K562 (cell line): Measurements from ENCODE around the gene CLCNKB. TPM values are rescaled to one million over a fixed set of nuclear protein-coding genes. Genes with fewer than 3 reads are reported as not detected.
A peak's percentile ranks its signal among the peaks of the same experiment; 100 is the strongest.

ENCODE experiments used
- ATAC-seq: fragments of 200-7000 bp; cut with Tn5 transposase; 3 replicates; pipeline ENCODE4 v1.9.1; 2020; ENCODE audit warnings: moderate library complexity
- BruUV-seq: library from RNA; stranded (reverse); fragments of 400-500 nt; replicated peaks from 2 replicates; lab custom pipeline; 2021; lab: Mats Ljungman, UMichigan
- CTCF ChIA-PET: fragments of 300-600 bp; formaldehyde crosslinking; extraction: SDS; loops from one replicate; lab custom pipeline; 2021; ENCODE audit warnings: low intra/inter-chr PET ratio; lab: Yijun Ruan, JAX
- POLR2A ChIA-PET: fragments of 300-600, 350-650 bp; sonication (Branson Sonifier 250); formaldehyde crosslinking; extraction: SDS; loops from one replicate; lab custom pipeline; 2021; ENCODE audit warnings: antibody characterized with exemption, inconsistent platforms; lab: Yijun Ruan, JAX
- DNase-seq, 4 experiments: peaks; one replicate each; pipeline versions ENCODE4 v3.0.0 to v3.0.0-alpha.2; 2011 to 2018; ENCODE audit warnings: low spot score in 3 of 4, mixed read lengths in 3 of 4; ENCODE audit errors: extremely low read depth in 1 of 4
- FAIRE-seq: peaks from 2 replicates; lab custom pipeline; 2011; peaks lifted over from hg19 to GRCh38; lab: Jason Lieb, UNC
- H2AFZ ChIP-seq: 2 replicates; pipeline ENCODE4 v1.6.0; 2011; ENCODE audit warnings: low read depth, low read length, control low read depth, inconsistent platforms
- H3K27ac ChIP-seq: fragments of 200-600 bp; 3 replicates; pipeline ENCODE4 v1.8.0; 2011; ENCODE audit warnings: low read depth, mild to moderate bottlenecking, control low read depth, inconsistent platforms, low read length, moderate library complexity, mixed read lengths; ENCODE audit errors: extremely low read depth
- H3K27me3 ChIP-seq, 2 experiments: fragments of 300-600 bp in 1 of 2; 2 replicates in 1 of 2; 3 replicates in 1 of 2; pipeline versions ENCODE4 v1.6.0 to v1.8.0; 2011; ENCODE audit warnings: inconsistent platforms in 2 of 2, low read length in 2 of 2, mild to moderate bottlenecking in 1 of 2, mixed read lengths in 1 of 2, moderate library complexity in 1 of 2; ENCODE audit not compliant: control insufficient read depth in 2 of 2, insufficient read depth in 2 of 2
- H3K36me3 ChIP-seq: fragments of 300-600 bp; 3 replicates; pipeline ENCODE4 v1.8.0; 2011; ENCODE audit warnings: mild to moderate bottlenecking, low read length, inconsistent platforms; ENCODE audit not compliant: control insufficient read depth, insufficient read depth
- H3K4me1 ChIP-seq, 2 experiments: fragments of 200-600 bp in 1 of 2; replicated peaks in 1 of 2; 2 replicates in 1 of 2; 3 replicates in 1 of 2; pipeline versions ENCODE4 v1.5.1 to v1.8.0; 2011; ENCODE audit warnings: inconsistent platforms in 2 of 2, low read length in 2 of 2, mild to moderate bottlenecking in 1 of 2, mixed read lengths in 1 of 2, moderate library complexity in 1 of 2; ENCODE audit not compliant: control insufficient read depth in 2 of 2, insufficient read depth in 2 of 2
- H3K4me2 ChIP-seq: 2 replicates; pipeline ENCODE4 v1.6.1; 2011; ENCODE audit warnings: low read length, control low read depth, inconsistent platforms, mixed read lengths; ENCODE audit not compliant: insufficient read depth
- H3K4me3 ChIP-seq: fragments of 200-600 bp; sonication (generic), shearing (Covaris generic); 2 replicates; pipeline ENCODE4 v1.5.1; 2016; ENCODE audit warnings: control low read depth, inconsistent platforms
- H3K79me2 ChIP-seq: fragments of 200-600 bp; 3 replicates; pipeline ENCODE4 v1.8.0; 2011; ENCODE audit warnings: low read length, inconsistent platforms; ENCODE audit not compliant: control insufficient read depth, insufficient read depth
- H3K9ac ChIP-seq, 2 experiments: 2 replicates each; pipeline versions ENCODE4 v1.6.0 to v1.6.1; 2011; ENCODE audit warnings: low read depth in 2 of 2, low read length in 2 of 2, control low read depth in 1 of 2, inconsistent platforms in 1 of 2, mild to moderate bottlenecking in 1 of 2, mixed read lengths in 1 of 2; ENCODE audit not compliant: insufficient read depth in 1 of 2
- H3K9me1 ChIP-seq: one replicate; pipeline ENCODE4 v1.6.0; 2011; ENCODE audit warnings: inconsistent platforms, mild to moderate bottlenecking, low read length, moderate library complexity; ENCODE audit not compliant: control insufficient read depth, insufficient read depth
- H3K9me3 ChIP-seq: replicated peaks from 2 replicates; pipeline ENCODE4 v1.5.1; 2011; ENCODE audit warnings: low read depth, low read length, inconsistent platforms; ENCODE audit not compliant: control insufficient read depth, insufficient read depth
- H4K20me1 ChIP-seq: replicated peaks from 2 replicates; pipeline ENCODE4 v1.6.1; 2011; ENCODE audit warnings: low read length, inconsistent platforms, mixed read lengths; ENCODE audit not compliant: control insufficient read depth, insufficient read depth
- BCOR ChIP-seq: fragments of 450-650 bp; IDR thresholded peaks from 2 replicates; pipeline ENCODE4 v1.6.1; 2016
- BRF1 ChIP-seq: IDR thresholded peaks from 3 replicates; pipeline ENCODE4 v1.6.1; 2011; ENCODE audit warnings: borderline replicate concordance, mild to moderate bottlenecking; ENCODE audit not compliant: insufficient read length; ENCODE audit errors: extremely low read depth
- CREBBP ChIP-seq: IDR thresholded peaks from one replicate; pipeline ENCODE4 v1.6.1; 2012; ENCODE audit warnings: low read depth, mild to moderate bottlenecking, control low read depth, inconsistent platforms, low read length
- HDAC1 ChIP-seq, 2 experiments: fragments of 450-650 bp; IDR thresholded peaks; 2 replicates each; pipeline ENCODE4 v1.6.1; 2016 to 2017; ENCODE audit warnings: inconsistent platforms in 1 of 2, mild to moderate bottlenecking in 1 of 2, moderate library complexity in 1 of 2
- HNRNPK ChIP-seq: fragments of 200-400 bp; formaldehyde crosslinking; IDR thresholded peaks from one replicate; pipeline ENCODE4 v1.6.1; 2018; ENCODE audit warnings: mild to moderate bottlenecking, low read depth, low read length; ENCODE audit not compliant: poor library complexity, severe bottlenecking
- KDM5B ChIP-seq: fragments of 200-600 bp; sonication (generic); IDR thresholded peaks from 2 replicates; pipeline ENCODE4 v1.6.1; 2012; ENCODE audit warnings: low read depth, mild to moderate bottlenecking, moderate library complexity, low read length, control low read depth, inconsistent platforms; ENCODE audit not compliant: insufficient replicate concordance
- MEF2A ChIP-seq: IDR thresholded peaks from 2 replicates; pipeline ENCODE4 v1.6.1; 2011; ENCODE audit warnings: low read depth, mild to moderate bottlenecking, low read length, moderate library complexity; ENCODE audit not compliant: control insufficient read depth
- MTA1 ChIP-seq: fragments of 450-650 bp; IDR thresholded peaks from 2 replicates; pipeline ENCODE4 v1.6.1; 2017; ENCODE audit warnings: borderline replicate concordance
- MTA2 ChIP-seq: fragments of 450-650 bp; IDR thresholded peaks from 2 replicates; pipeline ENCODE4 v1.6.1; 2016; ENCODE audit warnings: low read depth
- POLR2H ChIP-seq: IDR thresholded peaks from 2 replicates; pipeline ENCODE4 v1.6.1; 2016; ENCODE audit warnings: missing genetic modification characterization, low read depth, mild to moderate bottlenecking, control low read depth, missing compliant biosample characterization, moderate library complexity
- ZNF589 ChIP-seq: fragments of 200-800 bp; sonication (Bioruptor generic); IDR thresholded peaks from 2 replicates; pipeline ENCODE4 v1.6.1; 2016; ENCODE audit warnings: low read depth, missing genetic modification characterization, missing compliant biosample characterization
- WGBS: fragments of 100-300 bp; shearing (Covaris generic); methylation state at CpG from one replicate; pipeline ENCODE4 v1.1.6; 2016; ENCODE audit warnings: low coverage, mixed read lengths; ENCODE audit not compliant: insufficient coverage; ENCODE audit errors: missing lambda C conversion rate; 5-methylcytosine and 5-hydroxymethylcytosine counted together
- in situ Hi-C: fragments of 300-500 bp; cut with MboI; formaldehyde crosslinking; loops from 4 replicates; pipeline ENCODE4 v1.15.0; 2018; ENCODE audit warnings: inconsistent platforms, mixed read lengths
- intact Hi-C: fragments of 100-400 bp; cut with micrococcal nuclease; formaldehyde crosslinking; loops from 2 replicates; pipeline ENCODE4 v1.14.2; 2022
- polyA plus RNA-seq, 8 experiments: library from polyadenylated mRNA; depleted of rRNA in 4 of 8; stranded (reverse) in 5 of 8; unstranded in 3 of 8; fragments of >200 nt; fragmentation: Nextera tagmentation in 2 of 8; fragmentation: Illumina TruSeq in 1 of 8; extraction: Ambion mirVana in 2 of 8; extraction: Trizol in 1 of 8; gene quantifications; 2 replicates each; pipeline versions ENCODE4 v1.2.1 to v1.2.3, GENCODE V29; 2011 to 2014; ENCODE audit warnings: inconsistent platforms in 1 of 8, missing spikeins in 1 of 8
- total RNA-seq, 7 experiments: library from RNA; depleted of rRNA in 6 of 7; stranded (reverse); fragments of >200 nt in 6 of 7; fragmentation: Illumina TruSeq in 2 of 7; extraction: Trizol in 2 of 7; gene quantifications; 2 replicates each; pipeline versions ENCODE4 v1.2.1 to v1.2.3, GENCODE V29; 2011 to 2021; ENCODE audit warnings: low replicate concordance in 1 of 7
- TF ChIP-seq, protein P1 (sequence below): sonication (generic); formaldehyde crosslinking; IDR thresholded peaks from 2 replicates; pipeline ENCODE4 v1.8.0; 2022; ENCODE audit warnings: missing genetic modification reagents, mild to moderate bottlenecking, borderline replicate concordance
- TF ChIP-seq, protein P2 (sequence below): fragments of 450-650 bp; IDR thresholded peaks from 2 replicates; pipeline ENCODE4 v1.6.1; 2016; ENCODE audit warnings: low read depth, mild to moderate bottlenecking, moderate library complexity
- TF ChIP-seq, protein P3 (sequence below): fragments of 250-450 bp; sonication (Bioruptor Pico); IDR thresholded peaks from 2 replicates; pipeline ENCODE4 v1.8.0; 2021; ENCODE audit warnings: mild to moderate bottlenecking, moderate library complexity

The CLCNKB gene
- total and polyA plus RNA-seq, 9 of the 15 experiments (the other 6 are each of a cell fraction or from before 2014, with no cell fraction given) = 0.08 to 1.7 (median 0.64) TPM

DNA sequence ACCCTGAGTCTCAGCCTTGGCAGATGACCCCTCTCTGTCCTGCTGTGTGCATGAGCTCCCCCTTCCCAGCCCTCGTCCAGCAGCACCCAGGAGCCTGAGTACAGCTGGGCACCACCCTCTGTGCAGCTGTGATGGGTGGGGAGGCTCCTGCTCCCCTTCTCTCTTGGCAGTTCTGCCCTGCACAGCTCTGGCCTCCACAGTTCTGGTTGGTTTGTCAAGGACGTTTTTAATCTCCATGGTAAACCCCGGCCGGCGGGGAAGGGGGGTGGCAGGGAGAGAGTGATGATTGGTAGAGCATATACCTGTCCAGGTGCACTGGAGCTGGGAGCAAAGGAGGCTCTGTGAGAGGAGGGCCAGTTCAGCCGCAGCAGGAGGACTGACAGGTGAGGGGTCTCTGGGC is 21.9 kb upstream of the CLCNKB start, which contains the start of gene CLCNKA:
TSS of gene CLCNKA (plus strand) at position 356 of the 400 bp plus-strand sequence. CDS start 584 bp downstream, outside the sequence.
- FAIRE-seq = no peak

More for the DNA sequence above, 21.9 kb upstream of the CLCNKB start, which contains the start of gene CLCNKA:
- H3K4me3 ChIP-seq = no peak within 1 kb of the TSS
- no TSS peak for BruUV-seq
- no peaks in the 10 kb centered on the region for H3K79me2 ChIP-seq
- H3K27ac ChIP-seq = no peak within 1 kb of the TSS
- POLR2A ChIA-PET = interaction anchor here (0.6 to 1.7 kb wide), 2 partner anchors 9 to 127 kb away, joined by 3 to 7 read pairs; no protein-coding TSS in a partner anchor
- H3K27me3 ChIP-seq = peaks cover 7 to 37% of the 10 kb centered on the region in 2 experiments; a peak in 3 of 5 replicates
- 10% methylated on average over 6 of the region's 6 CpGs for WGBS
- CTCF ChIA-PET = no interaction called here
- no peak within 1 kb of the TSS for H3K4me2 ChIP-seq
- no peaks in the 10 kb centered on the region for H3K36me3 ChIP-seq
- in situ Hi-C loops = no loop called here
- DNase-seq = no peak
- peak within 1 kb of the TSS in 1 of 2 experiments; percentile 78; a peak in 1 of 4 replicates for H3K9ac ChIP-seq
- ATAC-seq = no peak
- no peaks in the 10 kb centered on the region for H4K20me1 ChIP-seq
- no peaks in the 10 kb centered on the region for H3K9me3 ChIP-seq
- 0 out of 2 replicates have a peak within 1 kb of the TSS, but pooled peaks have one; percentile 28 for H2AFZ ChIP-seq
- intact Hi-C loops = no loop called here
- TF ChIP-seq BCOR (no peak), HDAC1 (IDR thresholded peaks at IDR 0.05) (no peak), HNRNPK (no peak), MTA2 (no peak), CREBBP (no peak), BRF1 (no peak), MEF2A (no peak), POLR2H (no peak), KDM5B (no peak), MTA1 (no peak), ZNF589 (CRISPR knock-in tag) (no peak)
- TF ChIP-seq, protein P1, sequence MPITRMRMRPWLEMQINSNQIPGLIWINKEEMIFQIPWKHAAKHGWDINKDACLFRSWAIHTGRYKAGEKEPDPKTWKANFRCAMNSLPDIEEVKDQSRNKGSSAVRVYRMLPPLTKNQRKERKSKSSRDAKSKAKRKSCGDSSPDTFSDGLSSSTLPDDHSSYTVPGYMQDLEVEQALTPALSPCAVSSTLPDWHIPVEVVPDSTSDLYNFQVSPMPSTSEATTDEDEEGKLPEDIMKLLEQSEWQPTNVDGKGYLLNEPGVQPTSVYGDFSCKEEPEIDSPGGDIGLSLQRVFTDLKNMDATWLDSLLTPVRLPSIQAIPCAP (CRISPR knock-in tag) = no peak
- TF ChIP-seq, protein P2, sequence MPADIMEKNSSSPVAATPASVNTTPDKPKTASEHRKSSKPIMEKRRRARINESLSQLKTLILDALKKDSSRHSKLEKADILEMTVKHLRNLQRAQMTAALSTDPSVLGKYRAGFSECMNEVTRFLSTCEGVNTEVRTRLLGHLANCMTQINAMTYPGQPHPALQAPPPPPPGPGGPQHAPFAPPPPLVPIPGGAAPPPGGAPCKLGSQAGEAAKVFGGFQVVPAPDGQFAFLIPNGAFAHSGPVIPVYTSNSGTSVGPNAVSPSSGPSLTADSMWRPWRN = no peak
- TF ChIP-seq, protein P3, sequence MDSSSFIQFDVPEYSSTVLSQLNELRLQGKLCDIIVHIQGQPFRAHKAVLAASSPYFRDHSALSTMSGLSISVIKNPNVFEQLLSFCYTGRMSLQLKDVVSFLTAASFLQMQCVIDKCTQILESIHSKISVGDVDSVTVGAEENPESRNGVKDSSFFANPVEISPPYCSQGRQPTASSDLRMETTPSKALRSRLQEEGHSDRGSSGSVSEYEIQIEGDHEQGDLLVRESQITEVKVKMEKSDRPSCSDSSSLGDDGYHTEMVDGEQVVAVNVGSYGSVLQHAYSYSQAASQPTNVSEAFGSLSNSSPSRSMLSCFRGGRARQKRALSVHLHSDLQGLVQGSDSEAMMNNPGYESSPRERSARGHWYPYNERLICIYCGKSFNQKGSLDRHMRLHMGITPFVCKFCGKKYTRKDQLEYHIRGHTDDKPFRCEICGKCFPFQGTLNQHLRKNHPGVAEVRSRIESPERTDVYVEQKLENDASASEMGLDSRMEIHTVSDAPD (CRISPR knock-in tag) = no peak
- peaks cover 0 to 49% of the 10 kb centered on the region in 2 experiments; a peak in 3 of 5 replicates for H3K4me1 ChIP-seq
- H3K9me1 ChIP-seq = no peaks in the 10 kb centered on the region
